H1 (cell line): Measurements from ENCODE around the gene TRIM7. TPM values are rescaled to one million over a fixed set of nuclear protein-coding genes. Genes with fewer than 3 reads are reported as not detected.

Source experiments
- CTCF ChIA-PET: fragments of 300-600 bp; sonication (Branson Sonifier 250); formaldehyde crosslinking; loops from one replicate; lab custom pipeline; 2021; ENCODE audit not compliant: partially characterized antibody; lab: Charles Lee
- POLR2A ChIA-PET: fragments of 300-600 bp; sonication (Branson Sonifier 250); formaldehyde crosslinking; loops from one replicate; lab custom pipeline; 2021; ENCODE audit warnings: inconsistent platforms; ENCODE audit not compliant: partially characterized antibody; lab: Charles Lee
- DNase-seq, 2 experiments: peaks; one replicate each; pipeline versions ENCODE4 v3.0.0 to v3.0.0-alpha.2; 2010 to 2022; ENCODE audit warnings: low spot score in 2 of 2, low read depth in 1 of 2, mixed read lengths in 1 of 2
- FAIRE-seq: peaks from 2 replicates; lab custom pipeline; 2011; peaks lifted over from hg19 to GRCh38; lab: Jason Lieb, UNC
- H2AFZ ChIP-seq: 2 replicates; pipeline ENCODE4 v1.8.1; 2012; ENCODE audit warnings: low read length, inconsistent platforms
- H2AK5ac ChIP-seq: 2 replicates; pipeline ENCODE4 v1.6.1; 2013; ENCODE audit warnings: low read depth, low read length
- H2BK120ac ChIP-seq: replicated peaks from 2 replicates; pipeline ENCODE3; 2013; ENCODE audit warnings: low read depth, low read length, inconsistent platforms
- H2BK12ac ChIP-seq: 2 replicates; pipeline ENCODE4 v1.6.1; 2013; ENCODE audit warnings: low read depth, low read length
- H2BK15ac ChIP-seq: 2 replicates; pipeline ENCODE4 v1.6.1; 2013; ENCODE audit warnings: low read length
- H2BK20ac ChIP-seq: 2 replicates; pipeline ENCODE4 v1.6.1; 2013; ENCODE audit warnings: low read length
- H2BK5ac ChIP-seq: 2 replicates; pipeline ENCODE4 v1.6.1; 2013; ENCODE audit warnings: low read depth, low read length
- H3K14ac ChIP-seq: 2 replicates; pipeline ENCODE4 v1.6.1; 2013; ENCODE audit warnings: inconsistent platforms; ENCODE audit not compliant: insufficient read length
- H3K18ac ChIP-seq: 2 replicates; pipeline ENCODE4 v1.6.1; 2013; ENCODE audit warnings: low read length; ENCODE audit errors: extremely low read depth
- H3K23ac ChIP-seq: 2 replicates; pipeline ENCODE4 v1.6.1; 2013; ENCODE audit warnings: inconsistent platforms; ENCODE audit not compliant: insufficient read length
- H3K23me2 ChIP-seq: 2 replicates; pipeline ENCODE4 v1.6.1; 2013; ENCODE audit warnings: low read depth, low read length
- H3K27ac ChIP-seq: 2 replicates; pipeline ENCODE4 v1.6.1; 2011; ENCODE audit warnings: low read depth, low read length, inconsistent platforms
- H3K27me3 ChIP-seq, 4 experiments: replicated peaks in 1 of 4; 1 replicate in 1 of 4; 2 replicates in 3 of 4; pipeline versions ENCODE4 v1.6.1 to v1.8.1; 2011 to 2013; ENCODE audit warnings: low read length in 3 of 4, mild to moderate bottlenecking in 3 of 4, inconsistent platforms in 2 of 4, mixed read lengths in 2 of 4, moderate library complexity in 1 of 4; ENCODE audit not compliant: control insufficient read depth in 3 of 4, insufficient read depth in 3 of 4; ENCODE audit errors: extremely low read depth in 1 of 4
- H3K36me3 ChIP-seq, 4 experiments: 2 replicates each; pipeline versions ENCODE4 v1.6.1 to v1.8.1; 2011 to 2013; ENCODE audit warnings: mild to moderate bottlenecking in 4 of 4, low read length in 3 of 4, moderate library complexity in 2 of 4, control low read depth in 1 of 4, inconsistent platforms in 1 of 4; ENCODE audit not compliant: insufficient read depth in 4 of 4, control insufficient read depth in 2 of 4
- H3K4ac ChIP-seq: replicated peaks from 2 replicates; pipeline ENCODE3; 2013; ENCODE audit warnings: low read length, low read depth, mixed read lengths, inconsistent platforms; ENCODE audit not compliant: insufficient read length
- H3K4me1 ChIP-seq, 4 experiments: replicated peaks in 1 of 4; 1 replicate in 1 of 4; 2 replicates in 3 of 4; pipeline versions ENCODE4 v1.6.1 to v1.8.1; 2011 to 2013; ENCODE audit warnings: low read length in 3 of 4, inconsistent platforms in 2 of 4, mixed read lengths in 1 of 4; ENCODE audit not compliant: insufficient read depth in 4 of 4, control insufficient read depth in 3 of 4
- H3K4me2 ChIP-seq, 2 experiments: 2 replicates each; pipeline versions ENCODE4 v1.6.1 to v1.8.1; 2011 to 2013; ENCODE audit warnings: low read depth in 2 of 2, low read length in 2 of 2, control low read depth in 1 of 2, inconsistent platforms in 1 of 2, mild to moderate bottlenecking in 1 of 2; ENCODE audit not compliant: insufficient read depth in 1 of 2
- H3K4me3 ChIP-seq, 4 experiments: fragments of 200-600, 300-600 bp in 1 of 4; sonication (generic), shearing (Covaris generic), sonication (Bioruptor Twin) in 1 of 4; 2 replicates each; pipeline versions ENCODE4 v1.5.1 to v1.8.1; 2011 to 2016; ENCODE audit warnings: low read length in 4 of 4, low read depth in 3 of 4, control low read depth in 2 of 4, inconsistent platforms in 2 of 4, mild to moderate bottlenecking in 2 of 4, mixed read lengths in 1 of 4, moderate library complexity in 1 of 4; ENCODE audit not compliant: insufficient read depth in 2 of 4; ENCODE audit errors: extremely low read depth in 1 of 4
- H3K56ac ChIP-seq: replicated peaks from 2 replicates; pipeline ENCODE3; 2013; ENCODE audit warnings: low read depth, mild to moderate bottlenecking, mixed read lengths, low read length, inconsistent platforms; ENCODE audit not compliant: insufficient read length
- H3K79me1 ChIP-seq: 2 replicates; pipeline ENCODE4 v1.6.1; 2013; ENCODE audit warnings: low read depth, low read length, control low read depth
- H3K79me2 ChIP-seq, 2 experiments: 2 replicates each; pipeline versions ENCODE4 v1.6.1 to v1.8.1; 2012 to 2013; ENCODE audit warnings: low read length in 2 of 2, mild to moderate bottlenecking in 2 of 2, inconsistent platforms in 1 of 2; ENCODE audit not compliant: insufficient read depth in 2 of 2, control insufficient read depth in 1 of 2
- H3K9ac ChIP-seq, 4 experiments: replicated peaks in 1 of 4; 1 replicate in 1 of 4; 2 replicates in 3 of 4; pipeline versions ENCODE4 v1.6.1 to v1.8.1; 2011 to 2013; ENCODE audit warnings: low read depth in 3 of 4, low read length in 3 of 4, control low read depth in 2 of 4, mild to moderate bottlenecking in 2 of 4, moderate library complexity in 2 of 4, inconsistent platforms in 1 of 4; ENCODE audit errors: extremely low read depth in 1 of 4
- H3K9me3 ChIP-seq, 2 experiments: 2 replicates each; pipeline versions ENCODE4 v1.6.1 to v1.8.1; 2012 to 2013; ENCODE audit warnings: mild to moderate bottlenecking in 2 of 2, moderate library complexity in 2 of 2, control low read depth in 1 of 2, inconsistent platforms in 1 of 2, low read depth in 1 of 2, low read length in 1 of 2, mixed read lengths in 1 of 2; ENCODE audit not compliant: insufficient read depth in 2 of 2
- H4K20me1 ChIP-seq, 2 experiments: replicated peaks in 1 of 2; 2 replicates each; pipeline versions ENCODE3 to v1.8.1; 2011 to 2013; ENCODE audit warnings: inconsistent platforms in 2 of 2, low read length in 2 of 2, mild to moderate bottlenecking in 1 of 2; ENCODE audit not compliant: insufficient read depth in 2 of 2, control insufficient read depth in 1 of 2
- H4K5ac ChIP-seq: 2 replicates; pipeline ENCODE4 v1.6.1; 2013; ENCODE audit warnings: low read length, low read depth, mixed read lengths, inconsistent platforms; ENCODE audit not compliant: insufficient read length
- H4K8ac ChIP-seq: 2 replicates; pipeline ENCODE4 v1.8.0; 2013; ENCODE audit warnings: mild to moderate bottlenecking, moderate library complexity, low read length, inconsistent platforms; ENCODE audit not compliant: insufficient read depth; ENCODE audit errors: extremely low read depth
- H4K91ac ChIP-seq: replicated peaks from 2 replicates; pipeline ENCODE3; 2013; ENCODE audit warnings: low read length, mixed read lengths, inconsistent platforms; ENCODE audit not compliant: insufficient read length
- CEBPB ChIP-seq: IDR thresholded peaks from 2 replicates; pipeline ENCODE4 v1.6.1; 2012; ENCODE audit warnings: low read depth, low read length
- CREB1 ChIP-seq: IDR thresholded peaks from 2 replicates; pipeline ENCODE4 v1.6.1; 2012; ENCODE audit warnings: inconsistent platforms
- KDM1A ChIP-seq: fragments of 200-600, 300-600 bp; sonication (generic); IDR thresholded peaks from 2 replicates; pipeline ENCODE4 v1.7.1; 2016; ENCODE audit warnings: mild to moderate bottlenecking, low read length, borderline replicate concordance
- MAX ChIP-seq: IDR thresholded peaks from 2 replicates; pipeline ENCODE4 v1.6.1; 2012; ENCODE audit warnings: inconsistent platforms
- TBP ChIP-seq: IDR thresholded peaks from 2 replicates; pipeline ENCODE4 v1.6.1; 2011; ENCODE audit warnings: low read depth, low read length, improper control_type of control experiment
- WGBS, 2 experiments: shearing (Covaris generic) in 1 of 2; methylation state at CpG; one replicate each; pipeline versions ENCODE4 v1.1.6 to v1.1.7; 2013 to 2015; ENCODE audit warnings: low lambda C conversion rate in 2 of 2, mixed read lengths in 2 of 2, inconsistent platforms in 1 of 2, low coverage in 1 of 2, missing lambda C conversion rate in 1 of 2; ENCODE audit not compliant: insufficient replicate concordance in 2 of 2, insufficient coverage in 1 of 2, insufficient read length in 1 of 2; ENCODE audit errors: extremely low coverage in 1 of 2, missing lambda C conversion rate in 1 of 2; 5-methylcytosine and 5-hydroxymethylcytosine counted together
- polyA plus RNA-seq, 7 experiments: library from polyadenylated mRNA; depleted of rRNA in 3 of 7; stranded (reverse) in 5 of 7; unstranded in 2 of 7; fragments of >200 nt in 5 of 7; fragments of 200-250 nt in 2 of 7; gene quantifications; 1 replicate in 5 of 7; 2 replicates in 1 of 7; 4 replicates in 1 of 7; pipeline versions ENCODE4 v1.2.1 to v1.2.3, GENCODE V29; 2011 to 2013; ENCODE audit warnings: missing spikeins in 2 of 7, mixed read lengths in 2 of 7
- total RNA-seq: library from RNA; stranded (reverse); fragmentation: NEBNext Ultra II Directional; extraction: Animal tissue kit (Norgen Biotek cat#: 25700); gene quantifications from 2 replicates; pipeline ENCODE4 v1.2.1, GENCODE V29; 2021

Gene TRIM7
- total and polyA plus RNA-seq, 2 of the 8 experiments (the other 6 are each of a cell fraction or from before 2014, with no cell fraction given): 0.36 to 0.47 TPM

GRCh38 chr5:181187500-181188213, 17.3 kb downstream of the TRIM7 start:
- H4K8ac ChIP-seq: peak overlapping the region; percentile 9; the same call in 1 of the 2 replicates
- H3K27ac ChIP-seq: no peak overlapping the region
- peaks cover 0 to 11% (median 2%) of the 10 kb centered on the region in 4 experiments; a peak in 4 of 7 replicates for H3K4me1 ChIP-seq
- no peak overlapping the region for H2AK5ac ChIP-seq
- H3K36me3 ChIP-seq: no peaks in the 10 kb centered on the region
- H3K79me1 ChIP-seq: no peaks in the 10 kb centered on the region
- no peaks in the 10 kb centered on the region; a peak in 1 of 4 replicates for H3K9me3 ChIP-seq
- H3K4me3 ChIP-seq: peak overlapping the region; percentile 62 to 90 (median 78)
- DNase-seq (peak in 1 of 2 experiments; percentile 97), FAIRE-seq (peak; percentile 24)
- no peak overlapping the region for H3K14ac ChIP-seq
- CTCF ChIA-PET: interaction anchor here (0.6 to 12.3 kb wide), 6 partner anchors 11 to 29 kb away, joined by 3 to 197 read pairs (median 10); partner anchors contain the start of gene TRIM7
- peaks cover 36% of the 10 kb centered on the region for H3K23me2 ChIP-seq
- H3K18ac ChIP-seq: no peak overlapping the region; the same call in 1 of the 2 replicates
- H3K23ac ChIP-seq: no peak overlapping the region
- peak overlapping the region in 1 of 4 experiments; percentile 9; a peak in 2 of 7 replicates for H3K9ac ChIP-seq
- no peak overlapping the region for H4K5ac ChIP-seq
- H2BK120ac ChIP-seq: no peak overlapping the region
- H2BK12ac ChIP-seq: no peak overlapping the region; the same call in 1 of the 2 replicates
- POLR2A ChIA-PET: interaction anchor here (1.0 to 11.9 kb wide), 7 partner anchors 11 to 93 kb away, joined by 3 to 90 read pairs (median 6); partner anchors contain the start of genes RACK1 and TRIM7
- peak overlapping the region; percentile 69 to 96 for H3K4me2 ChIP-seq
- no peak overlapping the region for H3K56ac ChIP-seq
- H2BK5ac ChIP-seq: no peak overlapping the region
- H4K91ac ChIP-seq: no peak overlapping the region
- H2AFZ ChIP-seq: 0 out of 2 replicates have a peak overlapping the region, but pooled peaks have one; percentile 21
- WGBS, 2 experiments: 2% methylated on average over 35 of the region's 37 CpGs; no CpG with 5 or more reads in 1 of the 2 experiments
- H4K20me1 ChIP-seq: peaks cover 2 to 4% of the 10 kb centered on the region in 2 experiments
- H3K79me2 ChIP-seq: no peaks in the 10 kb centered on the region
- no peak overlapping the region for H3K4ac ChIP-seq
- H3K27me3 ChIP-seq: peaks cover 15 to 26% (median 23%) of the 10 kb centered on the region in 4 experiments; a peak in 6 of 7 replicates
- H2BK20ac ChIP-seq: no peak overlapping the region
- H2BK15ac ChIP-seq: no peak overlapping the region
- TF ChIP-seq TBP (peak; percentile 99), CREB1 (peak; percentile 11; the same call in 1 of the 2 replicates), KDM1A (peak; percentile 81; the same call in 1 of the 2 replicates), CEBPB (peak; percentile 50; the same call in 1 of the 2 replicates), MAX (peak; percentile 33; the same call in 1 of the 2 replicates)
